Activated CD8-positive, alpha-beta memory T cell treated with anti-CD3 and anti-CD28 coated beads for 48 hours (primary cell): Measurements from ENCODE around the gene MNX1.

ENCODE experiments used
- DNase-seq, 3 experiments: peaks; one replicate each; pipeline ENCODE4 v3.0.0-alpha.2; 2020; ENCODE audit warnings: low read depth in 2 of 3, low spot score in 2 of 3

MNX1 gene

GRCh38 chr7:157016352-157017041 is 6.0 kb upstream of the MNX1 start:
- DNase-seq: no peak

- DNase-seq: no peak
Observed at GRCh38 chr7:157016024-157016351, 5.5 kb upstream of the MNX1 start.

GRCh38 chr7:157014635-157015555 is 4.4 kb upstream of the MNX1 start:
- DNase-seq: no peak

GRCh38 chr7:157013602-157014549 is 3.4 kb upstream of the MNX1 start:
- DNase-seq: no peak

GRCh38 chr7:157013101-157013500 is 2.6 kb upstream of the MNX1 start:
- no peak for DNase-seq

GRCh38 chr7:157012113-157012547 is 1.7 kb upstream of the MNX1 start:
- no peak for DNase-seq

GRCh38 chr7:157011333-157012112 is 1.1 kb upstream of the MNX1 start:
- no peak for DNase-seq

- DNase-seq: no peak
Observed at GRCh38 chr7:157009778-157010587, 480 bp downstream of the MNX1 start.

GRCh38 chr7:157009170-157009777 is 1.2 kb downstream of the MNX1 start:
- DNase-seq: no peak

GRCh38 chr7:157008206-157009169 is 2.0 kb downstream of the MNX1 start:
- no peak for DNase-seq

- DNase-seq: no peak
Observed at GRCh38 chr7:157007470-157008066, 2.9 kb downstream of the MNX1 start.

- DNase-seq: no peak
Observed at GRCh38 chr7:157006829-157007469, 3.5 kb downstream of the MNX1 start.

GRCh38 chr7:157006205-157006747 is 4.2 kb downstream of the MNX1 start:
- no peak for DNase-seq

- no peak for DNase-seq
Observed at GRCh38 chr7:157005456-157006204, 4.8 kb downstream of the MNX1 start.

GRCh38 chr7:157004521-157005455 is 5.7 kb downstream of the MNX1 start:
- no peak for DNase-seq
